OCI-LY3 (cell line): Measurements from ENCODE around the gene OTUD7B.
"Not testable (repeated sequence)": the region's sequence is repeated elsewhere in the genome, so short reads cannot be mapped to it uniquely, and the experiment has no call there.

Source experiments
- H2AFZ ChIP-seq: fragments of 200-600, 300-600 bp; shearing (Covaris generic); 2 replicates; pipeline ENCODE4 v1.6.0; 2014; ENCODE audit warnings: antibody characterized with exemption, low read depth, low read length
- H3K27ac ChIP-seq: fragments of 200-600, 300-600 bp; sonication (generic); 2 replicates; pipeline ENCODE4 v1.5.1; 2014; ENCODE audit warnings: mild to moderate bottlenecking, low read length, moderate library complexity, mixed read lengths
- H3K27me3 ChIP-seq: fragments of 200-600, 300-600 bp; sonication (generic); 2 replicates; pipeline ENCODE4 v1.6.1; 2014; ENCODE audit warnings: low read depth, low read length, mixed read lengths
- H3K36me3 ChIP-seq: fragments of 200-600, 300-600 bp; sonication (generic); replicated peaks from 2 replicates; pipeline ENCODE3; 2014; ENCODE audit warnings: low read depth, low read length, mixed read lengths
- H3K4me1 ChIP-seq: fragments of 300-600, 200-600 bp; sonication (generic); 2 replicates; pipeline ENCODE4 v1.6.1; 2014; ENCODE audit warnings: low read length, mixed read lengths
- H3K4me2 ChIP-seq: fragments of 200-600, 300-600 bp; sonication (generic); 2 replicates; pipeline ENCODE4 v1.6.1; 2014; ENCODE audit warnings: low read length, mixed read lengths
- H3K4me3 ChIP-seq: fragments of 300-600, 200-600 bp; sonication (generic); 2 replicates; pipeline ENCODE4 v1.5.1; 2014; ENCODE audit warnings: antibody characterized with exemption, mild to moderate bottlenecking, low read length, moderate library complexity
- H3K79me2 ChIP-seq: fragments of 300-600, 200-600 bp; shearing (Covaris generic); 2 replicates; pipeline ENCODE4 v1.6.1; 2014; ENCODE audit warnings: mild to moderate bottlenecking, low read length, mixed read lengths
- H3K9ac ChIP-seq: fragments of 300-600, 200-600 bp; shearing (Covaris generic); 2 replicates; pipeline ENCODE4 v1.6.0; 2014; ENCODE audit warnings: mild to moderate bottlenecking, low read length, moderate library complexity
- H3K9me3 ChIP-seq: fragments of 200-600, 300-600 bp; shearing (Covaris generic); 2 replicates; pipeline ENCODE4 v1.6.1; 2014; ENCODE audit warnings: low read length, mixed read lengths; ENCODE audit not compliant: insufficient read depth
- H4K20me1 ChIP-seq: fragments of 200-600, 300-600 bp; sonication (generic); 2 replicates; pipeline ENCODE4 v1.6.1; 2016; ENCODE audit warnings: low read length, mixed read lengths; ENCODE audit not compliant: insufficient read depth
- EZH2phosphoT487 ChIP-seq: fragments of 200-600 bp; shearing (Covaris generic); IDR thresholded peaks from 2 replicates; pipeline ENCODE4 v1.6.1; 2018; ENCODE audit warnings: antibody characterized with exemption, mixed run types, low read depth
- TF ChIP-seq, protein P1 (sequence below): fragments of 200-600, 300-600 bp; sonication (generic); IDR thresholded peaks from 2 replicates; pipeline ENCODE4 v1.5.1; 2014; ENCODE audit warnings: antibody characterized with exemption, low read length, low read depth

OTUD7B gene

GRCh38 chr1:149945206-149945605 is 65.3 kb downstream of the OTUD7B start:
- Histone ChIP-seq H2AFZ (no peak overlapping the region), H3K79me2 (no peaks in the 10 kb centered on the region), H3K4me3 (no peak overlapping the region), H3K4me2 (no peak overlapping the region), H3K4me1 (no peaks in the 10 kb centered on the region), H4K20me1 (no peaks in the 10 kb centered on the region), H3K9me3 (no peaks in the 10 kb centered on the region), H3K27me3 (no peaks in the 10 kb centered on the region), H3K9ac (no peak overlapping the region), H3K36me3 (peaks cover 3% of the 10 kb centered on the region), H3K27ac (no peak overlapping the region)
- TF ChIP-seq EZH2phosphoT487, result no peak
- TF ChIP-seq, protein P1, sequence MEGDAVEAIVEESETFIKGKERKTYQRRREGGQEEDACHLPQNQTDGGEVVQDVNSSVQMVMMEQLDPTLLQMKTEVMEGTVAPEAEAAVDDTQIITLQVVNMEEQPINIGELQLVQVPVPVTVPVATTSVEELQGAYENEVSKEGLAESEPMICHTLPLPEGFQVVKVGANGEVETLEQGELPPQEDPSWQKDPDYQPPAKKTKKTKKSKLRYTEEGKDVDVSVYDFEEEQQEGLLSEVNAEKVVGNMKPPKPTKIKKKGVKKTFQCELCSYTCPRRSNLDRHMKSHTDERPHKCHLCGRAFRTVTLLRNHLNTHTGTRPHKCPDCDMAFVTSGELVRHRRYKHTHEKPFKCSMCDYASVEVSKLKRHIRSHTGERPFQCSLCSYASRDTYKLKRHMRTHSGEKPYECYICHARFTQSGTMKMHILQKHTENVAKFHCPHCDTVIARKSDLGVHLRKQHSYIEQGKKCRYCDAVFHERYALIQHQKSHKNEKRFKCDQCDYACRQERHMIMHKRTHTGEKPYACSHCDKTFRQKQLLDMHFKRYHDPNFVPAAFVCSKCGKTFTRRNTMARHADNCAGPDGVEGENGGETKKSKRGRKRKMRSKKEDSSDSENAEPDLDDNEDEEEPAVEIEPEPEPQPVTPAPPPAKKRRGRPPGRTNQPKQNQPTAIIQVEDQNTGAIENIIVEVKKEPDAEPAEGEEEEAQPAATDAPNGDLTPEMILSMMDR, result no peak

DNA sequence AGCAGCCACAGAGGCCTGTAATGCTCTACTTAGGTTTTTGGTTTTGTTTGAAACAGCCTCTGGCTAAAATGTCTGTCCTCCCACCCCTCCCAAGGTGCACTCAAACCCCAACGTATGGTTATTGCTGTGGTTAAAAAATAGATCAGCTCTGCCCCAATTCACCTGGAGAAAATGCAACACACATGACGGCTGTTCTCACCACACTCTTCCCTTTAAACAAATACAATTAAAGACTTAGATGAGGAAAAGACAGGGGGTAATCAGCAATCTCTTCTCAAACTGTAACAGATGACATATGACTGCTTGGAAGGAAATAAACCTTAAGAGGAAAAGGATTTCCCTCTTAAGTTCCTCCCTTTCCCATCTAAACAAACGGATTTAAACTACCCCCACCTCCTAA is 67.6 kb downstream of the OTUD7B start:
- H3K9ac ChIP-seq, result no peak overlapping the region
- H3K4me2 ChIP-seq, result no peak overlapping the region
- no peaks in the 10 kb centered on the region for H3K27me3 ChIP-seq

GRCh38 chr1:149942207-149942606 is 68.3 kb downstream of the OTUD7B start:
- Histone ChIP-seq H3K4me3 (no peak overlapping the region), H3K36me3 (peaks cover 3% of the 10 kb centered on the region), H4K20me1 (no peaks in the 10 kb centered on the region), H3K4me1 (peaks cover 14% of the 10 kb centered on the region), H3K27ac (no peak overlapping the region), H3K4me2 (no peak overlapping the region), H3K9ac (no peak overlapping the region), H3K27me3 (no peaks in the 10 kb centered on the region), H3K79me2 (no peaks in the 10 kb centered on the region), H3K9me3 (no peaks in the 10 kb centered on the region), H2AFZ (no peak overlapping the region)
- no peak for TF ChIP-seq EZH2phosphoT487
- TF ChIP-seq, protein P1, result no peak

More for the DNA sequence above, 67.6 kb downstream of the OTUD7B start:
- Histone ChIP-seq H3K79me2 (no peaks in the 10 kb centered on the region), H3K36me3 (peaks cover 3% of the 10 kb centered on the region), H4K20me1 (no peaks in the 10 kb centered on the region), H2AFZ (no peak overlapping the region), H3K4me1 (peaks cover 8% of the 10 kb centered on the region), H3K9me3 (no peaks in the 10 kb centered on the region), H3K4me3 (no peak overlapping the region), H3K27ac (no peak overlapping the region)
- no peak for TF ChIP-seq EZH2phosphoT487
- TF ChIP-seq, protein P1, result no peak

DNA sequence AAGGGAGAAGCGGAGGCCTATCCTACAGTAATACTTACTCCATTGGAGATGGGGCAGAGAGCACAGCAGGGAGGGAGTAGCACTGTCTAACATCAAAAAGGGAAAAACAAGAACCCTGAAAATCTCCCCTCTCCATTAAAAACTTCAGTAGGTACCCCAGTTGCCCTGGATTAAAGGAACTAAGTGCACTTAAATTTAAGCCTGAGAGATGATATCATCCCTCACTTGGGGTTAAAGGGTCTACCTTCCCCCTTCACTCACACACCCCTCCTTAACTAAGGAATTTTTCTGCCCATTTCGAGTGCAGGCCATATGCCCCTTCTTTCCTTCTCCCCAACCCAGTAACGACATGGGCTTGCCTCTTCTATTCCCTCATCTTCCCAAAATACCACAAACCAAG is 70.1 kb downstream of the OTUD7B start:
- H3K9ac ChIP-seq, result no peak overlapping the region

DNA sequence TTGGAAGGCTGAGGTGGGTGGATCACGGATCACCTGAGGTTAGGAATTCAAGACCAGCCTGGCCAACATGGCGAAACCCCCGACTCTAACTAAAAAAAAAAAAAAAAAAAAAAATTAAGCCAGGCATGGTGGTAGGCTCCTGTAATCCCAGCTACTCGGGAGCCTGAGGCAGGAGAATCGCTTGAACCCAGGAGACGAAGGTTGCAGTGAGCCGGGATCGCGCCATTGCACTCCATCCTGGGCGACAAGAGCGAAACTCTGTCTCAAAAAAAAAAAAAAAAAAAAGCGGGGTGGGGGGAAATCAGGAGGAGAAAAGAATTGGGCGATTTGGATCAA is 71.9 kb downstream of the OTUD7B start:
- peaks cover 28% of the 10 kb centered on the region for H3K4me1 ChIP-seq
- not testable (repeated sequence) for H3K9ac ChIP-seq, H4K20me1 ChIP-seq, H3K4me3 ChIP-seq, H3K79me2 ChIP-seq, H3K27ac ChIP-seq, H3K36me3 ChIP-seq, H3K4me2 ChIP-seq, H2AFZ ChIP-seq, H3K27me3 ChIP-seq, H3K9me3 ChIP-seq

More for the DNA sequence above, 70.1 kb downstream of the OTUD7B start:
- H3K79me2 ChIP-seq, result no peaks in the 10 kb centered on the region
- H3K4me3 ChIP-seq, result no peak overlapping the region
- H4K20me1 ChIP-seq, result no peaks in the 10 kb centered on the region
- no peak overlapping the region for H3K4me2 ChIP-seq
- peaks cover 3% of the 10 kb centered on the region for H3K36me3 ChIP-seq
- TF ChIP-seq, protein P1, result no peak
- H3K9me3 ChIP-seq, result no peaks in the 10 kb centered on the region
- H3K4me1 ChIP-seq, result peaks cover 28% of the 10 kb centered on the region
- no peak overlapping the region for H2AFZ ChIP-seq
- H3K27ac ChIP-seq, result no peak overlapping the region
- H3K27me3 ChIP-seq, result no peaks in the 10 kb centered on the region
